HG02938 (cell line): ENCODE data around the gene VPS4A.

Experiments
- ATAC-seq: cut with Tn5 transposase; IDR thresholded peaks from one replicate; pipeline ENCODE4 v1.9.1; 2021; ENCODE audit warnings: mild to moderate bottlenecking, moderate library complexity; ENCODE audit not compliant: unreplicated experiment

VPS4A gene

DNA sequence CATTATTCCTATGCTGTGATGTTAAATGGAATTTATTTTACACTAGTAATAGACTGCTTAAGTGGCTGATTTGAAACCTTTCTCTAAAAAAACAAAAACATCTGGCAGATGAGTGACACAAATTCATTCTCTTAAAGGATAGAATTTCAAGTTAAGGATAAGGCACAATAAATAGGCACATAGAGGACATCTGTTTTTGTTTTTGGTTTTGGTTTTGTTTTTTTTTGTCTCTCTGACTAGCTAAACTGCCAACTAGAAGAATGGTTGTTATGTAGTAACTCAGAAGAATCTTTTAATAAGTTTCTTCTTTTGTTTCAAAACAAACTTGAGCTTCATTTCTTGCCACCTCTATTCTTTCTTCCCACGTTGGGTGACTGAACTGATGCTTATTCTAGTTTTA is 5.1 kb upstream of the VPS4A start:
- ATAC-seq: no peak

DNA sequence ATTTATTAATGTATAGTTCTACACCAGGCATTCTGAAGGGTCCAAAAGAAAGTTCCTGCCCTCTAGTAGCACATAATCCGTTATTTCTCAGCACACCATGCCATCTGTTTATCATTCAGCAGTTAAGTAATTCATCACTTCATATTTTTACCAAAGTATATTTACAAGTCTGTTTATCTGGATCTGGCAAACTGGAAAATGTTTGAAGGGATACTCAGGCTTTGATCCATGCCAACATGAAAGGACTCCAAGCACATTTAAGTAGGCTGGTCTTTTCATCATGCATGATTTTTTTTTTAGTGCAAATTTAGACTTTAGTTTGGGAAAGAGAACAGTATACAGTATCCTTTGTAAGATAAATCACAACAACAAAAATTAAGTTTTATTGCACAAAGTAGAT is 4.1 kb upstream of the VPS4A start:
- no peak for ATAC-seq

DNA sequence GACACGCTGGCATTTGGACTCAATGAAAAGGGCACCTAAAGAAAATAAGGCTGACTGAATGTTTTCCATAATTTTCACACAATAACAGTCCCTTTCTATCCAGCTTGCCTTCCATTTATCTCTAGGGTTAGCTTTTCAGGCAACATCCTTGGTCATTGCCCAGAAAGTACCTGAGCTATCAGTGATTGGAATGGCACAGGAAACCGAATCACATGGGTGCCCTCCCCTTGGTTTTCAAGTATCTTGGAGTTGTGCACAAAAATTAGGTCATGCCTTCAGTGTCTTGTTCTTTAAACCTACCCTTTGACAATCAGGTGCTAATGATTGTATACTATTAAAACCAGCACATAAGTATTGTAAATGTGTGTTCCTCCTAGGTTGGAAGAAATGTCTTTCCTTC is 3.3 kb upstream of the VPS4A start:
- no peak for ATAC-seq

DNA sequence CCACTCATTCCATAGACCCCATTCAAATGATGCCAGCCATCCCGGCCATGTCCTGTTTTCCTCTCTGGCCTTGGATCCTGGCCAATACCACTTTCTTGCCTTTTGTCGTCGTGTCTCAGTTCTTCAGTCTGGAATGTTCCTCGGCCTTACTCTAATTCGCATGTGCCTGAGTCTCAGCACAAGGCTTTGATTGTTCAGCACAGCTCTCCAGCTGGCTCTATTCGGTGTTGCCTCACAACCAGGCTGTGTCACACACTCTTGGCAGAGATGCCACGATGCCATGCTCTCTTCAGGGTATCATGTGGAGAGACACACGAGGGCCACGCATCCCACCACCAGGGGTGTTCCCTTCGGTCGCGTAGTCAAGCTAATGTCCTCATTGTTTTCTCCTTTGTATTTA is 1.8 kb upstream of the VPS4A start:
- ATAC-seq: no peak

DNA sequence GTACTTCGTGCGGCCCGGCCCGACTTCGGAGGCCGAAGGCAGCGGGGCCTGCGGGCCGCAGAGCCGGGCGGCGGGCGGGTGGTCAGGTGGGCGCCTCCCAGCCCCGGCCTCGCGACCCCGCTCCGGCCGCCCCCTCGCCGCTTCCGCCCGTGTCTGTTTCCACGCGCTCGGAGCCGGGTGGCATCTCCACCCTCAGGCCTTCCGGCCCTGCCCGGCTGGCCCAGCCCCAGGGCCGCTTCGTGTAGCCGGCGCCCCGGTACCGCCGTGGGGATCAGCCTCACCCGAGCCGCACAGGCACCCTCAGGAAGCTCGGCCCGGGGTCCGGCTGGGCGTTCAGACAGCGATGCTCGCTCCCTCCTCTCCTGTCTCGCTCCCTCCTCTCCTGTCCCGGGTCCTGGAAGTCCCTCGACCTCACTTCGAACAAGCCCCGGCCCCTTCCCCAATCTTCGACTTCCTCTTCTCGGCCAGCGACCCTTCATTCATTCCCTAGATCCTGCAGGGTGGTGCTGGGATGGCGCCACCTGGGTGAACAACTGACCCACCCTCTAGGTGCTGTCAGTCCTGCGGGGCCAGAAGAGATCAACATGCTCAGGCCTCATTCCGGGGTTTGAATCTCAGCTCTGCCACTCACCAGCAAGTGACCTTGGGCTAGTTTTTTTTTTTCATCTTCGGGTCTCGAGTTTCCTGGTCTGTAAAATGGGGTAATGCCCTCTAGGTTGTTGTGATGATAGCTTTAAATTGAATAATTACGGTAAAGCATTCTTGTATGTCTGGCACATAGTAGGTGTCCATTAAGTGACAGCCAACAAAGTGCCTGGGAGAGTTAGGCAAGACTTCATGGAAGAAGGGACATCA is 610 bp downstream of the VPS4A start:
- peak; percentile 42 for ATAC-seq

DNA sequence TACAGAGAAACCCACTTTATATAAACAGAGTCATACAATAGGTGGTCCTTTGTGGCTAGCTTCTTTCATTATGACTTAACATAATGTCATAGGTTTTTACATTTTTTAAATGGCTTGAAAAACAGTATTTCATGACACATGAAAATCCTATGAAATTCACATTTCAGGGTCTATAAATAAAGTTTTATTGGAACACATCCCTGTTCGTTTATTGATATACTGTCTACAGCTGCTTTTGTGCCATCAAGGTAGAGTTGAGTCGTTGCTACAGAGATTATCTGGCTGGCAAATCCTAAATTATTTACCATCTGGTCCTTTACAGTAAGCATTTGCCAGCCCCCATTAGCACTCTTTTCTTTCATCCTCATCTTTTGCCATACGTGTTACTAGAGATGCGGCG is 2.3 kb downstream of the VPS4A start:
- ATAC-seq: no peak

DNA sequence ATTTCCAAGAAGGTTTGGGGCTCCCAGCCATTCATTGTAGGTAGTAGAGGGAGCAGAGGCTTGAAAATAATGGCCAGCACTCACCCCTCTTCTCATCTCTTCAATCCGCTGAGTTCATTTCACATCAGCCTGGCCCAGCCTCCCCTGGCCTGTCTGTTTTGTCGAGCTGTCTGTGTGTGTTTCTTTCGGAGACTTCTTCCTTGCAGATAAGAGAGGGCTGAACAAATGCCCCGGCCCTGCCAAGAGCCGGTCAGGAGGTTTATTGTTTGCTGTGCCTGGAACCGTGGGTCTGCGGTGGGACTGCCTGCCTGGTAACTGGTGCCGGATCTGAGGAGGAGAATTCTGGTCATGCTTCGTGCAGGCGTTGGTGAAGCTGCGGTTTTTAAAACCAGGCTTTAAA is 3.4 kb downstream of the VPS4A start:
- ATAC-seq: no peak

DNA sequence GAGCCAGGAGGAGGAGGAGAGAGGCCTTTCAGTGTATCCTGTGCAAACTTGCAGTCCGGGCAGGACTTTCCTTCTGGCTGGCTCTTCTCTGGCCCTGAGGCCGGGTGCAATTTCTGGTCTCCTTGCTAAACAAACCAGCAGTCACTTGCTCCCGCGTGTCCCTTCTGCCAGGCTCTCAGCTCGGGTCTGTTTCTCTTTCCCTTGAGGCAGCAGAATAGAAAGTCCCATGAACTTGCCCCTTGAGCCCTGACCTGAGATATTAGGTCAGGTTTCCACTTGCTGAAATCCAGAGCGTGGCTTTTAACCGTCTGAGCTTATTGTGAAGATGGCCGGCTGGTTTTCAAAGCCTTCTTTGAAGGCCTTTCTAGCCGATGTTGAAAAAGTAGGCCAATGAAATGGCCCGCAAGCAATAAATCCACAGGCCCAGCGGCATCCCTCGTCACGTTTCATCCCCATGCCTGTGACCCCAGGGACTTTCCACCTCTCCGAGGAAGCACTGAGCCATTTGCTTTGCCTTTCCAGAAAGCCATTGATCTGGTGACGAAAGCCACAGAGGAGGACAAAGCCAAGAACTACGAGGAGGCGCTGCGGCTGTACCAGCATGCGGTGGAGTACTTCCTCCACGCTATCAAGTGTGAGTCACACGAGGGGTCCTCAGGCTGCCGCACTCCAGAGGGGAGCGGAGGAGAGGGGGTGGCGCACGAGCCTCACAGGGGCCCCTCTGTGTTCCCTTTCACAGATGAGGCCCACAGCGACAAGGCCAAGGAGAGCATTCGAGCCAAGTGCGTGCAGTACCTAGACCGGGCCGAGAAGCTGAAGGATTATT is 4.5 kb downstream of the VPS4A start:
- no peak for ATAC-seq

DNA sequence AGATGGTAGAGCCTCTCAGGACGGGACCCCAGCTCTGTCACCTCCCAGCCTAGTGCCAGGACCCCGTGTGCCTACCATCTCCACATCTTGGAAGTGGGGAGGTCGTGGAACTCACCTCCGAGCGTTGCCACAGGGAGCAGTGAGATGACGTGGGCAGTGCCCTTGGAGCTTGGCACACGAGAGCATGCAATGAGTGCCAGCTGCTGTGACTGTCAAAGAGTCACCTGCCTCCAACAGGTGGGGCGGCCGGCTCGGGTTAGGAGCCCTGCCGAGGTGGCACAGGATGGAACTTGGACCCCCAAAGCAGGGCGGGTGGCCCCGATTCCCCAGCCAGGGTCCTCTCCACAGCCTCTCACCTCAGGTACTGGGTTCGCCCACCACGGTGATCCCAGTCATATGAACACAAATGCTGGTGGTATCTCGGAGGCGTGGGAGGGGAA is 5.5 kb downstream of the VPS4A start:
- no peak for ATAC-seq

DNA sequence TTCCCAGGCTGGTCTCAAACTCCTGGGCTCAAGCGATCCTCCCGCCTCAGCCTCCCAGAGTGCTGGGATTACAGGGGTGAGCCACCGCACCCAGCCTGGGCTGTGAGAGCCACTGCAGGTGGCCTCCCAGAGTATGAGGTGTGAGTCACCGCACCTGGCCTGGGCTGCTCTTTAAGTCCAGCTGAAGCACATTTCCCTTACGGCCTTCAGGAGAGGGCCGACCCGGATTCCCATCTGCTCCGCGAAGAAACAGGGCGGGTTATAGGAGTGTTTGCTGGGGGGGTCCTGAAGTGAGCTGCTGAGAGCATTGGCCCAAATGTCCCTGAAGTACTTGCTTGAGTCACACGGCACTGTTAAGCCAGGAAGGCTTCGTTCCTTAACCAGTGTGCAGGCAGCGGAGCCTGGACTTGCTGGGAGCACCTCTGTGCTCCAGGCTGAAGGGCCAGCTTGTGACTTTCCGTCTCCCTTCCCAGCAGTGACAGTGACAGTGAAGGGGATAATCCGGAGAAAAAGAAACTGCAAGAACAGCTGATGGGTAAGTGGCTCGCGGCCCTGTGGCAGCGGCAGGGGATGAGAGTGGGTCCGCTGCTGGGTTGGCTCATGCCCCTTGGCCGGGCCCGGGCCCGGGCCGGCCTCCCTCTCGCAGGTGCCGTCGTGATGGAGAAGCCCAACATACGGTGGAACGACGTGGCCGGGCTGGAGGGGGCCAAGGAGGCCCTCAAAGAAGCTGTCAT is 7.2 kb downstream of the VPS4A start:
- ATAC-seq: no peak

DNA sequence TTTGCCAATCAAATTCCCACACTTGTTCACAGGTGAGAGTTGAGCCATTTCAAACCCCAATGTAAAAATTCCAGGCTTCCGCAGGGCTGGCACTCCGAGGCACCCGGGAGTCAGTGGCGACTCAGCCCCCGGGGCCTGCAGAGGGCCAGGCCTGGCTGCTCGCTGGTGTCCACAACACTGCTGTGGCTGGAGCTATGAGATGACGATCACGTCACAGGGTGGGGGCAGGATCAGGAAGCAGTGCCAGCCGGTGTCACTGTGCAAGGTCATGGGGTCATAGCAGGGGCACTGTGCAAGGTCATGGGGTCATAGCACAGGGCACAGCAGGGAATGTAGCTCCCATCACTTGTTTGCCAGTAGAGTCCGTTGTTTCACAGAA is 7.8 kb downstream of the VPS4A start:
- ATAC-seq: no peak

DNA sequence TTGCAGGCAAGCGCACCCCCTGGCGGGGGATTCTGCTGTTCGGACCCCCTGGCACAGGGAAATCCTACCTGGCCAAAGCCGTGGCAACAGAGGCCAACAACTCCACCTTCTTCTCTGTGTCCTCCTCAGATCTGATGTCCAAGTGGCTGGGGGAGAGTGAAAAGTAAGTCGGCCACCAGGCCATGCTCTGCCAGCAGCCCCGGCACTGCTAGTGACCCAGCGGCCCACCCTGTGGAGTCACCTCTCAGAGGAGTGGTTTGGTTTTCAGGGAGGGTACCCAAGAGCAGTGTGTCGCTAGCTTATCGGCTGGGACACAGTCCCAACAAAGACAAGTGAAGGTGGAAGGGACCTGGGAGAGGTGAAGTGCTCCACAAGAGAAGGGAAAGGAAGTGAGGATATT is 8.2 kb downstream of the VPS4A start:
- ATAC-seq: no peak

DNA sequence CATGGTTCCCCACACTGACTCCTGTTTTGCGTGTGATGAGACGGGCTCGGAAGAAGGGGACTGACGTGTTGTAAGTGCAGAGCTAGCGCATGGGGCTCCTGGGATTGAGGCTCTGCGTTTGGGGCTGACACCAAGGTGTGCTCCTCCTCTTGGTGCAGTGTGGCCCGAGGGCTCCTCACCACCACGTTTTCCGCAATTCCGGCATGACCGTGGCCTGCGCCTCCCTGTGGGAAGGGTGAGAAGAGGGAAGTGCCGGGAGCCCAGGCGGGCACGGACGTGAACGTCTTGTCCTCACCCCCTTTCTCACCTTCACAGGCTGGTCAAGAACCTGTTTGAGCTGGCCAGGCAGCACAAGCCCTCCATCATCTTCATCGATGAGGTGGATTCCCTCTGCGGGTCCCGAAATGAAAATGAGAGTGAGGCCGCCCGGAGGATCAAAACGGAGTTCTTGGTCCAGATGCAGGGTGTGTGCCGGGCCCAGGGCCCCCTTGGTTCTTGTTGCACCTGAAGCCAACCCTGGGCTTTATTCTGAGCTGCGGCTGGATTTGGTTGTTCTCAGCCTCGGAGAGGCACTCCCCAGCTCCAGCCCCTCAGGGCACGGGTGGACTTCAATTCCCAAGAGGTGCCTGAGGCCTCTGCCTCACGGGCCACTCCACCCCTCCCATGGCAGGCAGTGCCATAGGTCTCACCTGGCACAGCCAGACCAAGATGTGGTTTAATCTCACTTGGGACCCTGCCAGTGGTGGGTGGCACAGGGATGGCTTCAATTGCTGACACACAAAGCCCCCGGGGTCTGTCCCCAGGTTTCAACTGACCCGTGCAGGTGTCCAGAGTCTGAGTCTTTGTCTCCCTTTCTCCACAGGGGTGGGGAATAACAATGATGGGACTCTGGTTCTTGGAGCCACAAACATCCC is 8.9 kb downstream of the VPS4A start:
- ATAC-seq: no peak

DNA sequence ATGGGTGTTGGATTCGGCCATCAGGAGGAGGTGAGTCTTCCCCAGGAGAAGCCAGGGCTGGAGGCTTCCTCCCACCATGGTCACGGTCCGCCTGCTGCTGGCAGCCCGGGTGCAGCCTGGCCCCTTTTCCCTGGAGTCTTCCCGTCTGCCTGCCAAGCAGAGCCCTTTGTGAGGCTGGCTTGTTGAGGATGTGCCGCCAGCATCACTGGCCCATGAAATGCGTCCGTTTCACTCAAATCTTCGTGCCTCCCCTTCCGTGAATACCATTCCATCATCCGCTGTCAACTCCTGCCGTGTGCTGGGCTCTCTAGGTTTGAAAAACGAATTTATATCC is 9.6 kb downstream of the VPS4A start:
- no peak for ATAC-seq

DNA sequence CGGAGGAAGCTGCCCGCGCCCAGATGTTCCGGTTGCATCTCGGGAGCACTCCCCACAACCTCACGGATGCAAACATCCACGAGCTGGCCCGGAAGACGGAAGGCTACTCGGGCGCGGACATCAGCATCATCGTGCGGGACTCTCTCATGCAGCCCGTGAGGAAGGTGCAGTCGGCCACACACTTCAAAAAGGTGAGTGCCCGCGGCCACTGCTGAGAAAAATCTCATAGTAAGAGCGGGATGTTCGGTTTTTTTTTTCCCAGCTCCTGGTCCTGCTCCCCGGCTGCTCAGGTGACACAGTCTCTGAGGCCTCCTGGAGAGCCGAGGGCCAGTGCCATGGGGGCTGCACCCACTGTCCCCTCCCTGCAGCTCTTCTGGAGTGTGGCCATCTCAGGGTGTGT is 9.9 kb downstream of the VPS4A start:
- no peak for ATAC-seq

DNA sequence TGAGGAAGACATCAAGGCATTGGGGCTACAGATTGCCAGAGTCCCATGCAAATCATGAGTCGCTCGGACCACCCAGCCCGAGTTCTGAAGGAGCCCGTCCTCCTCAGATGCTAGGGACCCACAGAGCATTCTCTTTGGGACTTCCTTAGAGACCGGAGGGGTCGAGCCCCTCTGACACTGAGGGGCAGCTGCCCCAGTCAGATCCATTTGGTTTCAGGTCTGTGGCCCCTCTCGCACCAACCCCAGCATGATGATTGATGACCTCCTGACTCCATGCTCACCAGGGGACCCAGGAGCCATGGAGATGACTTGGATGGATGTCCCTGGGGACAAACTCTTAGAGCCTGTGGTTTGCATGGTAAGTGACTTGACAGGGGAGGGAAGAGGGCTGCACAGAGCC is 11.2 kb downstream of the VPS4A start:
- ATAC-seq: no peak

DNA sequence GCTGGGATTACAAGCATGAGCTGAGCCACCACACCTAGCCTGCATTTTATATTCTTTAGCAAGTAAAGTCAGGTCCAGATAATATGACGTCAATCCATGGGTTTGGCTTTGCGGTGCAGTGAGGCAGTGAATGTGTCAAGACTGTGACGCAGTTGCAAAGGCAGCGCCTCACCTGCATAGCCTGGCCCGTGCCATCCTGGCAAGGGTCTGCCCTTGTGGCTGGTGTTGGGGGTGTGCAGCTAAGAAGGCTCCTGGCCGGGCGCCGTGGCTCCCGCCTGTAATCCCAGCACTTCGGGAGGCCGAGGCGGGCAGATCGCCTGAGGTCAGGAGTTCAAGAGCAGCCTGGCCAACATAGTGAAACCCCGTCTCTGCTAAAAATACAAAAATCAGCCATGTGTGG is 12.3 kb downstream of the VPS4A start:
- ATAC-seq: no peak

DNA sequence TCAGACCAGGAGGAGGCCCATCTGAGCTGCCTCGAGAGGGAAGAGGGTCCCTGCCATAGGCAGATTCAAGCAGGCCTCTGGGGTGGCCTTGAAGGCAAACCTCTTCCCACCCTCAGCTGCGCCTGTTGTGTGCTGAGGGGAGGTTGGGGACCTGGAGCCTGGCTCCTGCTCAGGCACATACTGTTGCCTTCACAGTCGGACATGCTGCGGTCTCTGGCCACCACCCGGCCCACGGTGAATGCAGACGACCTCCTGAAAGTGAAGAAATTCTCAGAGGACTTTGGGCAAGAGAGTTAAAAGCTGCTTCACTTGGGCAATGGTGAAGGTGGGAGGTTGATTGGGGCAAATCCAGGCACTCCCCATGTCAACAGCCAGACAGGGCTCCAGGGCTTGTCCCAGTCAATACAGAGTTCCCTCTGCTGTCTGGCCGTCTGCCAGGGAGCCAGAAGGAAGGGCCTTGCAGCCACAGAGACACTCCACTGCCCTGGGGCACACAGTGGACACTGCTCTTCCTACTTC is 12.9 kb downstream of the VPS4A start:
- no peak for ATAC-seq

DNA sequence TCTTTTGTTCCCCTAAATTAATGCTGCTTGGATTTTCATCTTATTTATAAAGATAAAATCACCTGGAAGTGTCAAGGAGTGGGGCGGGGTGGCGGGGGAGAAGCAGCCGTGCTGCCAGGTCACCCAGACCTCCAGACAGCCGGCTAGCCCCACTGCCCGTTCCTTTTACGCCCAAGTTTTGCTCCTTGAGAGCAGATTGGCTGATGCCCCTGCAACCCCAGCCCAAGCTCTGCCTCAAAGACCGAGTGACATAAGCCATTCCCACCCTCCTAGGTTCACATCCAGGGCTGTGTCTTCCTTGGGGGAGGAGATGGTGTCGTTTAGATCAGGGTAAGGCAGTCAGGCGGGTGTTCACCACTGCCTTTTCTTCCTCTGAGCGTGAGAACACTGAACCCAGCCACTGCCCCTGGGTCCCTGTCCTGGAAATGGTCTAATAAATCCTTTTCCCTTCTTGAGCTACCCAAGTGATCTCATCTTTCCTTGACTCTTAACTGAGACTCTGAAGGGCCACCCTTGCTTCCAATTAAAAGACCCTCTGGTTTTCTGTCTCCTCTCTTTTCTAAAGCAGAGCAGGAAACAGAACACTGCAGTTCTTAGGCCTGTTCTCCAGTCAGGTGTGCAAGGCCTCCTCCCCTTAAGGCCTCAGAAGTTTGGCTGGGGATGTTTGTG is 13.6 kb downstream of the VPS4A start:
- ATAC-seq: no peak

DNA sequence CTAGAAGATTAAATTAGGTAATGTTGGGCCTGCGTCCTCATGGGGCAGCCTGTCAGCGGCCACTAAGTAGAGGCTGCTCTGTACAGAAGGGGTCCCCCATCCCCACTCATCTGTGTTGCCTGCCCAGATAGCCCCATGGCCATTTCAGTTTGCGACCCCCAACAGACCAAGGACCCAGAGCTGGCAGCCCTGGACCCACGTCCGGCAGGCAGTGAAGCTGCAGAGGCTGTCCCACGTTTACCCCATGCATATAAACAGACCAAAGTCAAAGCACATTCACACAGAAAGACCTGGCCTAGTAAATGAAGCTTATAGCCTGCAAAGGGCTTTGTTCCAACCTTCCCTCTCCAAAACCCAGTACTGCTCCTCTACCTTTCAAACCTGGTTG is 14.6 kb downstream of the VPS4A start:
- no peak for ATAC-seq
